ENCODE results near the gene AMPD3. TPM values are rescaled to one million over a fixed set of nuclear protein-coding genes. Genes with fewer than 3 reads are reported as not detected.
"Not testable (repeated sequence)": the region's sequence is repeated elsewhere in the genome, so short reads cannot be mapped to it uniquely, and the experiment has no call there.

The AMPD3 gene
- total RNA-seq, 2 donors from 2014 or later, result 7.9 to 9.7 TPM

- Histone ChIP-seq H3K27me3 (no peaks in the 10 kb centered on the region), H3K9ac (ENCODE audit: low read depth in 2 of 2, low read length in 2 of 2) (no peak overlapping the region), H3K4me3 (no peak overlapping the region), H3K9me3 (no peaks in the 10 kb centered on the region), H3K36me3 (no peaks in the 10 kb centered on the region), H3K27ac (no peak overlapping the region), H3K4me1 (no peaks in the 10 kb centered on the region)
- intact Hi-C loops (cut with DNase I), result no loop called here
- no peak for TF ChIP-seq CTCF (IDR thresholded peaks at IDR 0.05)
- no peak for DNase-seq
Measured at GRCh38 chr11:10428453-10428852, 26.6 kb upstream of the AMPD3 start.

GRCh38 chr11:10429526-10429925 is 25.5 kb upstream of the AMPD3 start:
- no peak overlapping the region for H3K4me3 ChIP-seq
- H3K27me3 ChIP-seq, result no peaks in the 10 kb centered on the region
- no peak for DNase-seq
- no peaks in the 10 kb centered on the region for H3K4me1 ChIP-seq
- H3K27ac ChIP-seq, result no peak overlapping the region
- no peak overlapping the region for H3K9ac ChIP-seq (ENCODE audit: low read depth in 2 of 2, low read length in 2 of 2)
- intact Hi-C loops (cut with DNase I), result no loop called here
- H3K36me3 ChIP-seq, result no peaks in the 10 kb centered on the region
- TF ChIP-seq CTCF (IDR thresholded peaks at IDR 0.05), result no peak
- H3K9me3 ChIP-seq, result no peaks in the 10 kb centered on the region

GRCh38 chr11:10432493-10432892 is 22.6 kb upstream of the AMPD3 start:
- no peaks in the 10 kb centered on the region for H3K4me1 ChIP-seq
- no peak overlapping the region for H3K4me3 ChIP-seq
- H3K9ac ChIP-seq (ENCODE audit: low read depth in 2 of 2, low read length in 2 of 2), result no peak overlapping the region
- H3K9me3 ChIP-seq, result no peaks in the 10 kb centered on the region
- no peak overlapping the region for H3K27ac ChIP-seq
- intact Hi-C loops (cut with DNase I), result no loop called here
- H3K27me3 ChIP-seq, result no peaks in the 10 kb centered on the region
- H3K36me3 ChIP-seq, result no peaks in the 10 kb centered on the region
- TF ChIP-seq CTCF (IDR thresholded peaks at IDR 0.05), result no peak
- DNase-seq, result no peak

GRCh38 chr11:10432971-10433370 is 22.1 kb upstream of the AMPD3 start:
- Histone ChIP-seq H3K27ac (no peak overlapping the region), H3K4me1 (no peaks in the 10 kb centered on the region)
- intact Hi-C loops (cut with DNase I), result no loop called here

GRCh38 chr11:10436224-10436623 is 18.8 kb upstream of the AMPD3 start:
- TF ChIP-seq CTCF (IDR thresholded peaks at IDR 0.05), result no peak
- Histone ChIP-seq H3K36me3 (no peaks in the 10 kb centered on the region), H3K4me1 (no peaks in the 10 kb centered on the region), H3K27me3 (no peaks in the 10 kb centered on the region), H3K4me3 (no peak overlapping the region), H3K9ac (ENCODE audit: low read depth in 2 of 2, low read length in 2 of 2) (no peak overlapping the region), H3K9me3 (no peaks in the 10 kb centered on the region), H3K27ac (no peak overlapping the region)
- no peak for DNase-seq
- intact Hi-C loops (cut with DNase I), result no loop called here

More at GRCh38 chr11:10432971-10433370, 22.1 kb upstream of the AMPD3 start:
- TF ChIP-seq CTCF (IDR thresholded peaks at IDR 0.05), result no peak
- H3K4me3 ChIP-seq, result no peak overlapping the region
- no peaks in the 10 kb centered on the region for H3K36me3 ChIP-seq
- no peaks in the 10 kb centered on the region for H3K9me3 ChIP-seq
- no peaks in the 10 kb centered on the region for H3K27me3 ChIP-seq
- no peak for DNase-seq
- H3K9ac ChIP-seq (ENCODE audit: low read depth in 2 of 2, low read length in 2 of 2), result no peak overlapping the region

- not testable (repeated sequence) for H3K27me3 ChIP-seq, H3K4me3 ChIP-seq, H3K27ac ChIP-seq
Measured at GRCh38 chr11:10436683-10437082, 18.4 kb upstream of the AMPD3 start.

More at GRCh38 chr11:10436683-10437082, 18.4 kb upstream of the AMPD3 start:
- H3K4me1 ChIP-seq; intact Hi-C loops (cut with DNase I); H3K9me3 ChIP-seq; DNase-seq; H3K36me3 ChIP-seq; H3K9ac ChIP-seq (ENCODE audit: low read depth in 2 of 2, low read length in 2 of 2): not testable (repeated sequence)
